Urinary bladder (tissue), 4 donors: ENCODE results near the gene ABR. TPM values are rescaled to one million over a fixed set of nuclear protein-coding genes. Genes with fewer than 3 reads are reported as not detected.
"Not testable (repeated sequence)": the region's sequence is repeated elsewhere in the genome, so short reads cannot be mapped to it uniquely, and the experiment has no call there.

ENCODE experiments used
- DNase-seq: peaks from one replicate; pipeline ENCODE4 v3.0.0-alpha.2; 2015; ENCODE audit errors: extremely low spot score
- H3K27ac ChIP-seq: one replicate; pipeline ENCODE4 v1.5.1; 2013; ENCODE audit warnings: low read depth, mild to moderate bottlenecking, moderate library complexity
- H3K36me3 ChIP-seq: one replicate; pipeline ENCODE4 v1.6.1; 2013; ENCODE audit warnings: mild to moderate bottlenecking, moderate library complexity; ENCODE audit not compliant: insufficient read depth
- H3K4me1 ChIP-seq: one replicate; pipeline ENCODE4 v1.6.1; 2013; ENCODE audit warnings: mild to moderate bottlenecking, moderate library complexity; ENCODE audit not compliant: insufficient read depth
- H3K4me3 ChIP-seq: one replicate; pipeline ENCODE4 v1.5.1; 2013; ENCODE audit warnings: low read depth, low read length
- WGBS: extraction: QIAGEN DNeasy Blood & Tissue Kit; methylation state at CpG from one replicate; pipeline ENCODE4 v1.1.7; 2013; 5-methylcytosine and 5-hydroxymethylcytosine counted together
- polyA plus RNA-seq: library from polyadenylated mRNA; stranded (reverse); fragments of 200-250 nt; gene quantifications from one replicate; pipeline ENCODE4 v1.2.3, GENCODE V29; 2013
- total RNA-seq: library from RNA; depleted of rRNA; stranded (reverse); fragments of >200 nt; gene quantifications from one replicate; pipeline ENCODE4 v1.2.3, GENCODE V29; 2014
- donor health status: healthy with polysubstance abuse.
- donor health status: healthy.

The ABR gene
- total and polyA plus RNA-seq, 2 donors, result 37.1 to 53.9 TPM

DNA sequence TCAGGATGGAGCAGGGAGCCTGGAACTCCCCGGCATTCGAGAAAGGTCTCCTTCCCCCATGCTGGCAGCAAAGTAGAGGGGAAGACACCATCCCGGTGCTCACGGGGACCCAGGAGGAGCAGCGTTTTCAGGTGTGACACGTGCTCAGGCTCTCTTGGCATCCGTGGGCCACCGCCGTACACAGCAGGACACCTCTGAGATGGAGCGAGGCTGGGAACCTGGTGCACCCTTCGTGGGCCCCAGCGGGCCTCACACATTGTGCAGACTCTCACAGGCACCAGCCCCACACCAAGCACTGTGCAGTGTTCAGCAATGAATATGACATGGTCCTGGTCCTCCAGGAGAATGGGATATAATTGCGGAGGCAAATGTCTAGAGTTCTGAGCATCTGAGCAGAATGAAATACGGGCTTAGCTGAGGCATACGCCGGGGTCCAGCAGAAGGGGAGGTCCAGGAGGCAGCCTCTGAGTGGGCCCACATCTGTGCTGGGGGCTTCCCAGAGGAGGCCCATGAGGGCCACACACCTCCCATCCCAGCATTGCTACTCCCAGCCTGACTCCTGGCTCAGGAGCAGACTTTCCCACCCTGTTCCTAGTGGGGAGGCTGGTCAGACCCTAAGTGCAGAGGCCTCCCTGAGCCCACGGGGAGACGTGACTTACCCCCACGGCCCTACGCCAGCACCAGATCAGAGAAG is 72.6 kb downstream of the ABR start:
- no peak overlapping the region for H3K4me3 ChIP-seq
- H3K27ac ChIP-seq, result no peak overlapping the region
- DNase-seq, result no peak
- H3K36me3 ChIP-seq, result no peaks in the 10 kb centered on the region
- WGBS, result 88% methylated on average over 20 of the region's 20 CpGs
- peaks cover 3% of the 10 kb centered on the region for H3K4me1 ChIP-seq

- Histone ChIP-seq H3K4me3 (no peak overlapping the region), H3K36me3 (no peaks in the 10 kb centered on the region), H3K4me1 (no peaks in the 10 kb centered on the region), H3K27ac (no peak overlapping the region)
- 69% methylated on average over 8 of the region's 8 CpGs for WGBS
- DNase-seq, result no peak
Measured at GRCh38 chr17:1104222-1104621, 75.6 kb downstream of the ABR start.

GRCh38 chr17:1100382-1100781 is 79.4 kb downstream of the ABR start:
- WGBS, result 85% methylated on average over 11 of the region's 11 CpGs
- H3K27ac ChIP-seq, result no peak overlapping the region
- H3K36me3 ChIP-seq, result no peaks in the 10 kb centered on the region
- H3K4me1 ChIP-seq, result no peaks in the 10 kb centered on the region
- no peak overlapping the region for H3K4me3 ChIP-seq
- DNase-seq, result no peak

DNA sequence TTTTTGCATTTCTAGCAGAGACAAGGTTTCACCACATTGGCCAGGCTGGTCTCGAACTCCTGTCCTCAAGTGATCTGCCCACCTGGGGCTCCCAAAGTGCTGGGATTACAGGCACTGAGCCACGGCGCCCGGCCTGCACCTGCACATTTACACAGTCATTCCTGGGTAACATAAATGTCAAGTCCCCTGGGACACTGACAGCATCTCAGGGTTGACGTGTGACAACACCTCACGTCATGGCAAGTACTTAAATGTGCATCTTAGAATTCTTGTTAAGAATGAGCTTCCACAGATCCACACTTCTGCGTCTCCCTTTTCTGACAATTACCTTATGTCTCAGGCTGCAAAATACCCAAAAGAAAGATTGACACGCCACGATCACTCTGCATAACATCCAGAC is 80.5 kb downstream of the ABR start:
- no peaks in the 10 kb centered on the region for H3K4me1 ChIP-seq
- no peak overlapping the region for H3K4me3 ChIP-seq
- no peaks in the 10 kb centered on the region for H3K36me3 ChIP-seq
- WGBS, result 95% methylated on average over 9 of the region's 9 CpGs
- DNase-seq, result no peak
- no peak overlapping the region for H3K27ac ChIP-seq

GRCh38 chr17:1097972-1098744 is 81.6 kb downstream of the ABR start:
- not testable (repeated sequence) for H3K36me3 ChIP-seq, H3K4me3 ChIP-seq, H3K4me1 ChIP-seq, DNase-seq
- H3K27ac ChIP-seq, result peak overlapping the region; percentile 38
- WGBS, result 86% methylated on average over 19 of the region's 19 CpGs

GRCh38 chr17:1096215-1096614 is 83.6 kb downstream of the ABR start:
- H3K4me1 ChIP-seq, result no peaks in the 10 kb centered on the region
- H3K4me3 ChIP-seq, result no peak overlapping the region
- H3K36me3 ChIP-seq, result no peaks in the 10 kb centered on the region
- no peak for DNase-seq
- WGBS, result 69% methylated on average over 9 of the region's 9 CpGs
- peak overlapping the region; percentile 77 for H3K27ac ChIP-seq

GRCh38 chr17:1095853-1096173 is 84.0 kb downstream of the ABR start:
- DNase-seq, result no peak
- H3K36me3 ChIP-seq, result no peaks in the 10 kb centered on the region
- 77% methylated on average over 8 of the region's 8 CpGs for WGBS

GRCh38 chr17:1095090-1095852 is 84.5 kb downstream of the ABR start:
- WGBS, result 83% methylated on average over 31 of the region's 31 CpGs
- no peak for DNase-seq
- no peaks in the 10 kb centered on the region for H3K36me3 ChIP-seq
- no peak overlapping the region for H3K4me3 ChIP-seq
- peak overlapping the region; percentile 77 for H3K27ac ChIP-seq
- no peaks in the 10 kb centered on the region for H3K4me1 ChIP-seq

More at GRCh38 chr17:1095853-1096173, 84.0 kb downstream of the ABR start:
- Histone ChIP-seq H3K4me1 (no peaks in the 10 kb centered on the region), H3K4me3 (no peak overlapping the region), H3K27ac (peak overlapping the region; percentile 77)

DNA sequence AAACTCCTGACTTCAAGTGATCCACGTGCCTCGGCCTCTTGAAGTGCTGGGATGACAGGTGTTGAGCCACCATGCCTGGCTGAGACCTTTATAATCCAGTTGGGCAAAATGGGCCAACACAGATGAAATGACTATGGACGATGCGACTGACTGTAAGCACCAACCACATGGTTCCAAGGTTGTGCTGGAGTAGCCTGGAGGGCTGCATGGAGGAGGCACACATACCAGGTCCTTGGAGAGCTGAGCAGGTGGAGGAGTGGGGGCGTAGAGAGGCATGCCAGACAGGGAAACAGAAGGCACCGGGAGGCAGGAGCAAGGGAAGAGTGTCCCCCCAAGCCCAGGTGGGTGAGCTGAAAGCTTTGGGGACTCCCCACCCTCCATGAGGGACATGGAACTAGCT is 85.2 kb downstream of the ABR start:
- no peak overlapping the region for H3K4me3 ChIP-seq
- H3K4me1 ChIP-seq, result no peaks in the 10 kb centered on the region
- 95% methylated on average over 6 of the region's 6 CpGs for WGBS
- no peaks in the 10 kb centered on the region for H3K36me3 ChIP-seq
- H3K27ac ChIP-seq, result no peak overlapping the region
- DNase-seq, result no peak

- no peak for DNase-seq
- no peak overlapping the region for H3K4me3 ChIP-seq
- H3K36me3 ChIP-seq, result no peaks in the 10 kb centered on the region
- 84% methylated on average over 14 of the region's 14 CpGs for WGBS
- peak overlapping the region; percentile 68 for H3K27ac ChIP-seq
- H3K4me1 ChIP-seq, result no peaks in the 10 kb centered on the region
Measured at GRCh38 chr17:1091900-1092299, 87.9 kb downstream of the ABR start.

GRCh38 chr17:1091190-1091534 is 88.6 kb downstream of the ABR start:
- WGBS, result 80% methylated on average over 8 of the region's 8 CpGs
- no peak overlapping the region for H3K4me3 ChIP-seq
- no peak for DNase-seq
- H3K4me1 ChIP-seq, result no peaks in the 10 kb centered on the region
- H3K27ac ChIP-seq, result peak overlapping the region; percentile 68
- no peaks in the 10 kb centered on the region for H3K36me3 ChIP-seq

- Histone ChIP-seq H3K4me3 (no peak overlapping the region), H3K36me3 (no peaks in the 10 kb centered on the region), H3K4me1 (no peaks in the 10 kb centered on the region), H3K27ac (peak overlapping the region; percentile 68)
- no peak for DNase-seq
- WGBS, result 77% methylated on average over 19 of the region's 19 CpGs
Measured at GRCh38 chr17:1090465-1091189, 89.2 kb downstream of the ABR start.

DNA sequence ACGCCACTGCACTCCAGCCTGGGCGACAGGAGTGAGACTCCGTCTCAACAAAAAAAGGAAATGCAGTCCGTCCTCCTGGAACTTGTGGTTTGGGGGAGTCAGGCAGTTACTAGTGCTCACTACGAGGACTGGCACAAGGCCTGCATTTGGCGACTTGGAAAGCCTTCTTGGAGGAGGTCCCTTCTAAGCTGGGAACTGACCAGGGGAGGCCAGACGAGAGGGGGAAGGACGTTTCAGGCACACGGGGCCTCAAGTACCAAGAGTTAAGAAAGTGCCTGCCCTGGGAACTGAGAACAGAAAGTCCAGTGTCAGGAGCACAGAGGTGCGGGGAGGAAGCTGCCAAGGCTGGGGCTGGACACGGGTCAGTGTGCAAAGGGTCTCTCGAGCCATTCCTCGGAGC is 89.9 kb downstream of the ABR start:
- no peaks in the 10 kb centered on the region for H3K36me3 ChIP-seq
- peak overlapping the region; percentile 44 for H3K27ac ChIP-seq
- no peak overlapping the region for H3K4me3 ChIP-seq
- no peaks in the 10 kb centered on the region for H3K4me1 ChIP-seq
- DNase-seq, result no peak
- WGBS, result 76% methylated on average over 13 of the region's 13 CpGs
